ENCODE measurements around the gene CD58.

The CD58 gene

GRCh38 chr1:116570358-116571214 is at the start of gene CD58 (continued):
- TF ChIP-seq ZNF174 (tag by site-specific recombination; IDR thresholded peaks at IDR 0.05) = no peak
- no peak for TF ChIP-seq ATF2 (tag by site-specific recombination; IDR thresholded peaks at IDR 0.05; ENCODE audit: low read depth)
- no peak for TF ChIP-seq ZNF10 (tag by site-specific recombination; IDR thresholded peaks at IDR 0.05)
- TF ChIP-seq ZNF169 (tag by site-specific recombination; IDR thresholded peaks at IDR 0.05) = no peak
- peak; percentile 29 for TF ChIP-seq KLF10 (tag by site-specific recombination; IDR thresholded peaks at IDR 0.05)
- peak; percentile 11; the same call in 1 of the 2 replicates for TF ChIP-seq ZNF394 (tag by site-specific recombination; IDR thresholded peaks at IDR 0.05; ENCODE audit: borderline replicate concordance)
- no peak for TF ChIP-seq ZNF701 (tag by site-specific recombination; IDR thresholded peaks at IDR 0.05)
- TF ChIP-seq WT1 (tag by site-specific recombination; IDR thresholded peaks at IDR 0.05) = no peak
- TF ChIP-seq BCL11B (tag by site-specific recombination; IDR thresholded peaks at IDR 0.05; ENCODE audit: low read depth) = no peak
- no peak for TF ChIP-seq ZNF221 (tag by site-specific recombination; IDR thresholded peaks at IDR 0.05; ENCODE audit: borderline replicate concordance)
- TF ChIP-seq ZNF518A (tag by site-specific recombination; conservative IDR thresholded peaks at IDR 0.05; ENCODE audit: low read depth) = no peak
- no peak for TF ChIP-seq ZNF26 (tag by site-specific recombination; IDR thresholded peaks at IDR 0.05)
- peak; percentile 80 for TF ChIP-seq ZBTB8A (tag by site-specific recombination; IDR thresholded peaks at IDR 0.05)
- no peak for TF ChIP-seq ZNF354C (tag by site-specific recombination; IDR thresholded peaks at IDR 0.05; ENCODE audit: borderline replicate concordance, low read depth)
- TF ChIP-seq ZNF175 (tag by site-specific recombination; IDR thresholded peaks at IDR 0.05) = no peak
- peak; percentile 72 for TF ChIP-seq ZNF449 (tag by site-specific recombination; IDR thresholded peaks at IDR 0.05)
- no peak for TF ChIP-seq ZNF677 (tag by site-specific recombination; IDR thresholded peaks at IDR 0.05)
- no peak for TF ChIP-seq ZNF404 (tag by site-specific recombination; IDR thresholded peaks at IDR 0.05)
- TF ChIP-seq GLI2 (tag by site-specific recombination; IDR thresholded peaks at IDR 0.05; ENCODE audit: borderline replicate concordance, low read depth) = no peak
- TF ChIP-seq REST (tag by site-specific recombination; IDR thresholded peaks at IDR 0.05) = no peak
- peak; percentile 60; the same call in 1 of the 2 replicates for TF ChIP-seq ZNF704 (tag by site-specific recombination; IDR thresholded peaks at IDR 0.05)
- no peak for TF ChIP-seq ZFP41 (tag by site-specific recombination; IDR thresholded peaks at IDR 0.05; ENCODE audit: borderline replicate concordance)
- no peak for TF ChIP-seq ZNF521 (tag by site-specific recombination; IDR thresholded peaks at IDR 0.05)
- no peak for TF ChIP-seq ZNF16 (tag by site-specific recombination; IDR thresholded peaks at IDR 0.05; ENCODE audit: low read depth)

Measured in HEK293 (cell line).